ENCODE data around the gene SCML1.

DNA sequence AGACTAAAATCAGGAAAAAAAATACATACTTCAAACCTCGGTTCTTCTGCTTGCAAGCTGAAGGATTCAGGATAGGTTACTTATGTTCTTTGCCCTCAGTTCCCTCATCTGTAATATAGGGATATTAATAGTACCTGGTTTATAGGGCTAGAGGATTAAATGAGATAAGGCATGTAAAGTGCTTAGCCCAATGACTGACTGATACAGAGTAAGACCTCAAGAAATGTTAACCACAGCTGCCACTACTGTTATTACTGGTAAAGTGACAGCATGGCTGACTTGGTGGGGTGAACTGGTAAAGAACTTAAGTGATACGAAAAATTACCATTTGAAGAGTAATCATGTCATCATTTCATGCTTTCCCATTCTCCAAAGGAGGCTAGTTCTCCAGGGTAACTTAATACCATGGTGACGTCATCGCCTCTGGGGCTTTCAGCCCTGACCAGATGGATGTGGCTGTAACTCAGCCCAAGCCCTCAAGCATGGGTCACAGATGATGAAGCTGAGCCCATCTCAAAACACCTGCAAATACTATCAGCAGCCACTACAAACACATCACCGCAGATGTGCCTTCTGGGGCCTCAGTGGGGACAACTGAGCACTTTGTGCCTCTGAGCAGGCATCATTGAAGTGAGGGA lies 44.5 kb upstream of the SCML1 start:
- TF ChIP-seq RAD21 (IDR thresholded peaks at IDR 0.05; ENCODE audit: low read length) (no peak), MAFK (IDR thresholded peaks at IDR 0.05; ENCODE audit: low read depth, low read length) (no peak), MXI1 (IDR thresholded peaks at IDR 0.05; ENCODE audit: borderline replicate concordance, low read depth, low read length) (no peak), POLR2A (IDR thresholded peaks at IDR 0.05; ENCODE audit: low read depth, low read length) (no peak), MAZ (IDR thresholded peaks at IDR 0.05; ENCODE audit: borderline replicate concordance, low read depth, low read length) (no peak), BHLHE40 (IDR thresholded peaks at IDR 0.05; ENCODE audit: low read depth, low read length) (no peak), USF2 (IDR thresholded peaks at IDR 0.05; ENCODE audit: low read depth, low read length) (no peak), CEBPB (IDR thresholded peaks at IDR 0.05; ENCODE audit: low read depth, low read length) (no peak), RFX5 (IDR thresholded peaks at IDR 0.05; ENCODE audit: low read depth, low read length) (no peak), NFE2L2 (IDR thresholded peaks at IDR 0.05; ENCODE audit: low read depth, low read length) (no peak), CHD1 (IDR thresholded peaks at IDR 0.05; ENCODE audit: low read depth, low read length) (no peak)
- TF ChIP-seq, protein P1, sequence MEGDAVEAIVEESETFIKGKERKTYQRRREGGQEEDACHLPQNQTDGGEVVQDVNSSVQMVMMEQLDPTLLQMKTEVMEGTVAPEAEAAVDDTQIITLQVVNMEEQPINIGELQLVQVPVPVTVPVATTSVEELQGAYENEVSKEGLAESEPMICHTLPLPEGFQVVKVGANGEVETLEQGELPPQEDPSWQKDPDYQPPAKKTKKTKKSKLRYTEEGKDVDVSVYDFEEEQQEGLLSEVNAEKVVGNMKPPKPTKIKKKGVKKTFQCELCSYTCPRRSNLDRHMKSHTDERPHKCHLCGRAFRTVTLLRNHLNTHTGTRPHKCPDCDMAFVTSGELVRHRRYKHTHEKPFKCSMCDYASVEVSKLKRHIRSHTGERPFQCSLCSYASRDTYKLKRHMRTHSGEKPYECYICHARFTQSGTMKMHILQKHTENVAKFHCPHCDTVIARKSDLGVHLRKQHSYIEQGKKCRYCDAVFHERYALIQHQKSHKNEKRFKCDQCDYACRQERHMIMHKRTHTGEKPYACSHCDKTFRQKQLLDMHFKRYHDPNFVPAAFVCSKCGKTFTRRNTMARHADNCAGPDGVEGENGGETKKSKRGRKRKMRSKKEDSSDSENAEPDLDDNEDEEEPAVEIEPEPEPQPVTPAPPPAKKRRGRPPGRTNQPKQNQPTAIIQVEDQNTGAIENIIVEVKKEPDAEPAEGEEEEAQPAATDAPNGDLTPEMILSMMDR (conservative IDR thresholded peaks at IDR 0.05; ENCODE audit: low read depth, low read length): no peak
- TF ChIP-seq, protein P2, sequence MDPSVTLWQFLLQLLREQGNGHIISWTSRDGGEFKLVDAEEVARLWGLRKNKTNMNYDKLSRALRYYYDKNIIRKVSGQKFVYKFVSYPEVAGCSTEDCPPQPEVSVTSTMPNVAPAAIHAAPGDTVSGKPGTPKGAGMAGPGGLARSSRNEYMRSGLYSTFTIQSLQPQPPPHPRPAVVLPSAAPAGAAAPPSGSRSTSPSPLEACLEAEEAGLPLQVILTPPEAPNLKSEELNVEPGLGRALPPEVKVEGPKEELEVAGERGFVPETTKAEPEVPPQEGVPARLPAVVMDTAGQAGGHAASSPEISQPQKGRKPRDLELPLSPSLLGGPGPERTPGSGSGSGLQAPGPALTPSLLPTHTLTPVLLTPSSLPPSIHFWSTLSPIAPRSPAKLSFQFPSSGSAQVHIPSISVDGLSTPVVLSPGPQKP (IDR thresholded peaks at IDR 0.05; ENCODE audit: borderline replicate concordance, low read depth, low read length): no peak

Data from IMR-90 (cell line).